ENCODE data around the gene RAB25. TPM values are rescaled to one million over a fixed set of nuclear protein-coding genes. Genes with fewer than 3 reads are reported as not detected.

RAB25 gene
- polyA plus RNA-seq, 1 donor (not counting 4 experiments of a cell fraction or from before 2014, with no cell fraction given) = 93.4 TPM

GRCh38 chr1:156052862-156053767 is 7.8 kb upstream of the RAB25 start:
- TF ChIP-seq EZH2 (IDR thresholded peaks at IDR 0.05; ENCODE audit: low read length) = no peak
- TF ChIP-seq CTCF (optimal IDR thresholded peaks at IDR 0.05 in 1 of 3, IDR thresholded peaks at IDR 0.05 in 1 of 3, conservative IDR thresholded peaks at IDR 0.05 in 1 of 3; ENCODE audit: extremely low read depth in 1 of 3, insufficient read depth in 2 of 3, low read length in 3 of 3) = peak in 2 of 3 experiments; percentile 9 to 47
- no peak for FAIRE-seq
- Histone ChIP-seq H3K9me3 (ENCODE audit: control insufficient read depth, low read depth, low read length) (no peaks in the 10 kb centered on the region), H3K27me3 (ENCODE audit: control insufficient read depth, extremely low read depth, insufficient read depth, low read length) (no peaks in the 10 kb centered on the region), H3K4me1 (ENCODE audit: control insufficient read depth, extremely low read depth, insufficient read depth, low read length) (peaks cover 13% of the 10 kb centered on the region), H3K9me1 (ENCODE audit: control insufficient read depth, extremely low read depth, insufficient read depth, low read length) (peaks cover 2% of the 10 kb centered on the region), H3K4me3 (ENCODE audit: control insufficient read depth in 2 of 3, extremely low read depth in 1 of 3, insufficient read depth in 2 of 3, low read depth in 1 of 3, low read length in 3 of 3) (peak overlapping the region; percentile 81 to 90 (median 83)), H3K27ac (ENCODE audit: control insufficient read depth, insufficient read depth, low read length) (peak overlapping the region; percentile 55), H2AFZ (ENCODE audit: control insufficient read depth, low read length) (peak overlapping the region; percentile 90), H3K36me3 (ENCODE audit: control insufficient read depth in 2 of 2, extremely low read depth in 1 of 2, insufficient read depth in 2 of 2, low read length in 2 of 2) (peaks cover 12 to 17% of the 10 kb centered on the region in 2 experiments), H3K9ac (ENCODE audit: control insufficient read depth, extremely low read depth, insufficient read depth, low read length) (peak overlapping the region; percentile 82), H3K4me2 (ENCODE audit: control insufficient read depth, extremely low read depth, insufficient read depth, low read depth, low read length) (peak overlapping the region; percentile 61), H3K79me2 (ENCODE audit: control insufficient read depth, insufficient read depth, low read length) (peaks cover 35% of the 10 kb centered on the region), H4K20me1 (ENCODE audit: control insufficient read depth, extremely low read depth, insufficient read depth, low read length) (no peaks in the 10 kb centered on the region)
- dilution Hi-C loops (cut with MboI; ENCODE audit: extremely low pct_ligation_motif_present, low sequenced_read_pairs) = no loop called here
- DNase-seq (ENCODE audit: low read depth, low spot score) = no peak

- TF ChIP-seq CTCF (optimal IDR thresholded peaks at IDR 0.05 in 1 of 3, IDR thresholded peaks at IDR 0.05 in 1 of 3, conservative IDR thresholded peaks at IDR 0.05 in 1 of 3; ENCODE audit: extremely low read depth in 1 of 3, insufficient read depth in 2 of 3, low read length in 3 of 3) = peak in 2 of 3 experiments; percentile 9 to 62
- no peak for TF ChIP-seq EZH2 (IDR thresholded peaks at IDR 0.05; ENCODE audit: low read length)
- dilution Hi-C loops (cut with MboI; ENCODE audit: extremely low pct_ligation_motif_present, low sequenced_read_pairs) = no loop called here
- peaks cover 2% of the 10 kb centered on the region for H3K9me1 ChIP-seq (ENCODE audit: control insufficient read depth, extremely low read depth, insufficient read depth, low read length)
- H3K4me2 ChIP-seq (ENCODE audit: control insufficient read depth, extremely low read depth, insufficient read depth, low read depth, low read length) = peak within 1 kb of the TSS; percentile 100
- H3K4me3 ChIP-seq (ENCODE audit: control insufficient read depth in 2 of 3, extremely low read depth in 1 of 3, insufficient read depth in 2 of 3, low read depth in 1 of 3, low read length in 3 of 3) = peak within 1 kb of the TSS; percentile 87 to 96 (median 90)
- H3K9ac ChIP-seq (ENCODE audit: control insufficient read depth, extremely low read depth, insufficient read depth, low read length) = peak within 1 kb of the TSS; percentile 95
- DNase-seq (ENCODE audit: low read depth, low spot score) (no peak), FAIRE-seq (no peak)
- H4K20me1 ChIP-seq (ENCODE audit: control insufficient read depth, extremely low read depth, insufficient read depth, low read length) = no peaks in the 10 kb centered on the region
- peaks cover 13% of the 10 kb centered on the region for H3K4me1 ChIP-seq (ENCODE audit: control insufficient read depth, extremely low read depth, insufficient read depth, low read length)
- peaks cover 8 to 13% of the 10 kb centered on the region in 2 experiments for H3K36me3 ChIP-seq (ENCODE audit: control insufficient read depth in 2 of 2, extremely low read depth in 1 of 2, insufficient read depth in 2 of 2, low read length in 2 of 2)
- H3K27ac ChIP-seq (ENCODE audit: control insufficient read depth, insufficient read depth, low read length) = peak within 1 kb of the TSS; percentile 96
- no peaks in the 10 kb centered on the region for H3K27me3 ChIP-seq (ENCODE audit: control insufficient read depth, extremely low read depth, insufficient read depth, low read length)
- no peaks in the 10 kb centered on the region for H3K9me3 ChIP-seq (ENCODE audit: control insufficient read depth, low read depth, low read length)
- peaks cover 35% of the 10 kb centered on the region for H3K79me2 ChIP-seq (ENCODE audit: control insufficient read depth, insufficient read depth, low read length)
- H2AFZ ChIP-seq (ENCODE audit: control insufficient read depth, low read length) = peak within 1 kb of the TSS; percentile 90
These were observed 7.0 kb upstream of the RAB25 start, which contains the start of gene UBQLN4 for GRCh38 chr1:156053768-156054499. UBQLN4 (minus strand) TSS chr1:156053798; CDS start chr1:156053701, 97 bp downstream.

Measured in keratinocyte (primary cell).